Fibroblast of villous mesenchyme (primary cell): ENCODE results near the gene ZFYVE21. TPM values are rescaled to one million over a fixed set of nuclear protein-coding genes. Genes with fewer than 3 reads are reported as not detected.
"Not testable (repeated sequence)": the region's sequence is repeated elsewhere in the genome, so short reads cannot be mapped to it uniquely, and the experiment has no call there.

Experiments
- DNase-seq: peaks from one replicate; pipeline ENCODE4 v3.0.0-alpha.2; 2010; ENCODE audit warnings: low read depth
- H3K4me3 ChIP-seq: 2 replicates; pipeline ENCODE4 v1.5.1; 2011; ENCODE audit warnings: low read depth, mild to moderate bottlenecking, low read length
- CTCF ChIP-seq: IDR thresholded peaks from 2 replicates; pipeline ENCODE4 v1.5.1; 2012; ENCODE audit warnings: low read depth, mild to moderate bottlenecking, low read length; ENCODE audit not compliant: insufficient read depth
- small RNA-seq: library from RNA; depleted of rRNA; stranded (forward); fragments of <200 nt; gene quantifications from one replicate; pipeline ENCODE3, GENCODE V24; 2012
- total RNA-seq: library from RNA; depleted of rRNA; stranded (reverse); fragments of >200 nt; gene quantifications from 2 replicates; pipeline ENCODE4 v1.2.3, GENCODE V29; 2012

The ZFYVE21 gene
- total RNA-seq, 1 donor: 53.5 TPM

DNA sequence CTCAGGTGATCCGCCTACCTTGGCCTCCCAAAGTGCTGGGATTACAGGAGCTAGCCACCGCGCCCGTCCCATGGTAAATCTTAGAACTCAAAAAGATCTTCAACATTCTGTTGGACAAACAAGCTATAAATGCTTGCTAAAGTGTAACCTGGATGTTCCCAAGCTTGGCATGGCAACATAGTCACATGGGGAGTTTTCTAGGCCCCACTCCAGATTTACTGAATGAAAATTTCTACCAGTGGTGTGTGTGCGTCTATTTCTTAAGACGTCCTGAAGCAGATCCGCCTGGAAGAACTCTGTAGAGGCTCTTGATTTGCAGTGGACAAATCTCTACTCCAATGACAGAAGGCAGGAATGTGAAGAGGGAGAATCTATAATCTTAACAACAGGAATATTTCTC lies 59.9 kb downstream of the ZFYVE21 start:
- no peak overlapping the region for H3K4me3 ChIP-seq
- no peak for DNase-seq
- no peak for TF ChIP-seq CTCF

DNA sequence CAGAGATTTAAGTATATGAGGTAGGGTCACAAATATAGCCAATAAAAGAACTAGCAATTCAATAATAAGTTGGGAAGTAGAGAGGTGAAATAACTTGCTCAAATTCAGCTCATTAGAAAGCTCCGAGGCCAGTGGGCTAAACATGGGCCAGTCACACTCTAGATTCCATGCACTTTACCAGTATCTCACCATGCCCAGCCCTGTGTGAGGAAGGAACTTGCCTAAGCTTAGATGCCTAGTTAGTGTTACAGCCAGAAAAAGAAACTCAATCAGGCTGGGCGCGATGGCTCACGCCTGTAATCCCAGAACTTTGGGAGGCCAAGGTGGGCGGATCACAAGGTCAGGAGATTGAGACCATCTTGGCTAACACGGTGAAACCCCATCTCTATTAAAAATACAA lies 60.7 kb downstream of the ZFYVE21 start:
- not testable (repeated sequence) for H3K4me3 ChIP-seq, DNase-seq

- no peak for TF ChIP-seq CTCF
- no peak for DNase-seq
These were observed 66.8 kb downstream of the ZFYVE21 start for GRCh38 chr14:103782376-103782775.

More at GRCh38 chr14:103782376-103782775, 66.8 kb downstream of the ZFYVE21 start:
- no peak overlapping the region for H3K4me3 ChIP-seq

Small RNA genes within 50 kb of the gene (small RNA-seq; reads per million reads assigned to genes)
- gene RF00019: not detected

Other genes starting within 250 kb of the ZFYVE21 start
- 9.0 and 17.7 TPM in 2 replicates for gene CKB, start 193.0 kb upstream of the ZFYVE21 start, total RNA-seq
- gene TRMT61A, start 186.6 kb upstream of the ZFYVE21 start, total RNA-seq: 8.2 and 9.7 TPM in 2 replicates
- 28.3 and 42.7 TPM in 2 replicates for gene BAG5, start 153.2 kb upstream of the ZFYVE21 start, total RNA-seq
- 22.9 and 32.0 TPM in 2 replicates for gene COA8, start 152.8 kb upstream of the ZFYVE21 start, total RNA-seq
- gene KLC1, start 86.6 kb upstream of the ZFYVE21 start, total RNA-seq: 217 and 237 TPM in 2 replicates
- gene XRCC3, start 359 bp upstream of the ZFYVE21 start, total RNA-seq: 10.0 and 11.7 TPM in 2 replicates
- 3.5 and 7.3 TPM in 2 replicates for gene PPP1R13B, start 131.8 kb downstream of the ZFYVE21 start, total RNA-seq
- gene TDRD9, start 212.6 kb downstream of the ZFYVE21 start, total RNA-seq: 0.32 and 0.86 TPM in 2 replicates
- not detected in 2 replicates for gene RD3L, start 226.7 kb downstream of the ZFYVE21 start, total RNA-seq